Spleen (tissue), 11 donors: Measurements from ENCODE around the gene ORC3. TPM values are rescaled to one million over a fixed set of nuclear protein-coding genes. Genes with fewer than 3 reads are reported as not detected.

Experiments
- DNase-seq: peaks from one replicate; pipeline ENCODE4 v3.0.0-alpha.2; 2020
- H3K27ac ChIP-seq, 8 donors: fragments of 200-600 bp; sonication (generic) in 7 of 8; 1 replicate in 4 of 8; 2 replicates in 4 of 8; pipeline versions ENCODE4 v1.5.0 to v1.8.0; 2016 to 2021; ENCODE audit warnings: inconsistent platforms in 4 of 8, mild to moderate bottlenecking in 4 of 8, moderate library complexity in 1 of 8
- H3K27me3 ChIP-seq, 7 donors: fragments of 200-600 bp; sonication (generic) in 6 of 7; replicated peaks in 1 of 7; 1 replicate in 4 of 7; 2 replicates in 3 of 7; pipeline versions ENCODE4 v1.5.0 to v1.8.0; 2016 to 2021; ENCODE audit warnings: inconsistent platforms in 3 of 7, mild to moderate bottlenecking in 1 of 7
- H3K36me3 ChIP-seq, 6 donors: fragments of 200-600 bp; sonication (generic) in 5 of 6; 1 replicate in 4 of 6; 2 replicates in 2 of 6; pipeline versions ENCODE4 v1.5.0 to v1.8.0; 2016 to 2021; ENCODE audit warnings: inconsistent platforms in 2 of 6
- H3K4me1 ChIP-seq, 6 donors: fragments of 200-600 bp; sonication (generic) in 5 of 6; 1 replicate in 3 of 6; 2 replicates in 3 of 6; pipeline versions ENCODE4 v1.5.0 to v1.8.0; 2016 to 2021; ENCODE audit warnings: inconsistent platforms in 3 of 6
- H3K4me3 ChIP-seq, 8 donors: fragments of 200-600 bp; sonication (generic) in 7 of 8; 1 replicate in 4 of 8; 2 replicates in 4 of 8; pipeline versions ENCODE4 v1.5.0 to v1.8.0; 2016 to 2021; ENCODE audit warnings: inconsistent platforms in 4 of 8, mild to moderate bottlenecking in 4 of 8, moderate library complexity in 2 of 8
- H3K9me3 ChIP-seq, 8 donors: fragments of 200-600 bp; sonication (generic) in 7 of 8; 1 replicate in 4 of 8; 2 replicates in 4 of 8; pipeline versions ENCODE4 v1.5.0 to v1.8.0; 2016 to 2021; ENCODE audit warnings: inconsistent platforms in 4 of 8
- CTCF ChIP-seq, 11 experiments: fragments of 200-600 bp in 7 of 11; fragments of 450-650 bp in 4 of 11; sonication (generic) in 4 of 11; IDR thresholded peaks in 8 of 11; conservative IDR thresholded peaks in 3 of 11; 1 replicate in 7 of 11; 2 replicates in 4 of 11; pipeline versions ENCODE4 v1.4.0 to v1.8.0; 2016 to 2021; ENCODE audit warnings: antibody characterized with exemption in 11 of 11, inconsistent platforms in 4 of 11, mild to moderate bottlenecking in 1 of 11
- POLR2A ChIP-seq, 3 donors: fragments of 450-650 bp; IDR thresholded peaks; one replicate each; pipeline ENCODE4 v1.5.1; 2017; ENCODE audit warnings: antibody characterized with exemption in 3 of 3, mild to moderate bottlenecking in 1 of 3
- POLR2AphosphoS5 ChIP-seq, 3 donors: sonication (generic); formaldehyde crosslinking; IDR thresholded peaks; one replicate each; pipeline ENCODE4 v1.5.1; 2017; ENCODE audit warnings: antibody characterized with exemption in 3 of 3
- WGBS, 5 donors: extraction: QIAGEN DNeasy Blood & Tissue Kit in 3 of 5; methylation state at CpG; one replicate each; pipeline versions ENCODE4 v1.1.5 to v1.1.7; 2013 to 2018; 5-methylcytosine and 5-hydroxymethylcytosine counted together
- intact Hi-C: fragments of 100-400 bp; cut with DNase I; formaldehyde crosslinking; loops from one replicate; pipeline ENCODE4 v1.15.0; 2023; ENCODE audit warnings: low total_unique reads
- polyA plus RNA-seq, 3 donors: library from polyadenylated mRNA; stranded (reverse); fragments of 200-250 nt; gene quantifications; one replicate each; pipeline ENCODE4 v1.2.1, GENCODE V29; 2013
- total RNA-seq, 7 donors: library from RNA; depleted of rRNA in 3 of 7; stranded (reverse); fragments of >200 nt in 3 of 7; fragmentation: NEBNext Ultra II Directional in 4 of 7; extraction: Animal tissue kit (Norgen Biotek cat#: 25700) in 4 of 7; gene quantifications; one replicate each; pipeline versions ENCODE4 v1.1.0 to v1.2.1, GENCODE V29; 2016 to 2021
- donor health status: healthy with polysubstance abuse.
- donor health status: DM: no; HTN: no; CAD: no; lungs with moderate emphysema.
- donor health status: DM: no; HTN: no; CAD: no.
- donor health status: Bipolar disorder and iron deficiency.
- donor health status: healthy.
- donor health status: DM: no; HTN: no; CAD: no.
- donor health status: DM: yes; HTN: yes; CAD: no.

Gene ORC3
- total and polyA plus RNA-seq, 10 donors, result 15.1 to 35.6 (median 20.0) TPM

GRCh38 chr6:87572883-87573282, 17.1 kb upstream of the ORC3 start:
- no peak for DNase-seq
- peaks cover 0 to 34% (median 6%) of the 10 kb centered on the region in 6 donors for H3K36me3 ChIP-seq
- H3K9me3 ChIP-seq, result no peaks in the 10 kb centered on the region
- intact Hi-C loops, result no loop called here
- H3K4me1 ChIP-seq, result peaks cover 5 to 38% (median 24%) of the 10 kb centered on the region in 6 donors
- no peak overlapping the region for H3K27ac ChIP-seq
- TF ChIP-seq CTCF (IDR thresholded peaks at IDR 0.05 in 8 of 11, conservative IDR thresholded peaks at IDR 0.05 in 3 of 11) (no peak), POLR2AphosphoS5 (IDR thresholded peaks at IDR 0.05) (no peak), POLR2A (IDR thresholded peaks at IDR 0.05) (no peak)
- no peak overlapping the region for H3K4me3 ChIP-seq
- WGBS, 5 donors, result 81 to 95% (median 85%) methylated on average over 3 of the region's 3 CpGs
- H3K27me3 ChIP-seq, result no peaks in the 10 kb centered on the region

- DNase-seq, result no peak
- intact Hi-C loops, result no loop called here
- no peaks in the 10 kb centered on the region for H3K9me3 ChIP-seq
- H3K4me1 ChIP-seq, result peaks cover 5 to 40% (median 24%) of the 10 kb centered on the region in 6 donors
- no peak overlapping the region for H3K4me3 ChIP-seq
- TF ChIP-seq POLR2A (IDR thresholded peaks at IDR 0.05) (no peak), CTCF (IDR thresholded peaks at IDR 0.05 in 8 of 11, conservative IDR thresholded peaks at IDR 0.05 in 3 of 11) (no peak), POLR2AphosphoS5 (IDR thresholded peaks at IDR 0.05) (no peak)
- H3K36me3 ChIP-seq, result peaks cover 0 to 28% (median 1%) of the 10 kb centered on the region in 6 donors
- no peaks in the 10 kb centered on the region for H3K27me3 ChIP-seq
- H3K27ac ChIP-seq, result no peak overlapping the region
- WGBS, 5 donors, result 72 to 87% (median 87%) methylated on average over 5 of the region's 5 CpGs
These were observed 16.5 kb upstream of the ORC3 start for GRCh38 chr6:87573307-87574024.

- H3K4me1 ChIP-seq, result peaks cover 5 to 42% (median 24%) of the 10 kb centered on the region in 6 donors
- H3K9me3 ChIP-seq, result no peaks in the 10 kb centered on the region
- no peak overlapping the region for H3K4me3 ChIP-seq
- DNase-seq, result no peak
- H3K27me3 ChIP-seq, result no peaks in the 10 kb centered on the region
- intact Hi-C loops, result no loop called here
- H3K27ac ChIP-seq, result no peak overlapping the region
- peaks cover 0 to 24% (median 0%) of the 10 kb centered on the region in 6 donors for H3K36me3 ChIP-seq
- no peak for TF ChIP-seq POLR2A (IDR thresholded peaks at IDR 0.05)
- no peak for TF ChIP-seq POLR2AphosphoS5 (IDR thresholded peaks at IDR 0.05)
- no peak for TF ChIP-seq CTCF (IDR thresholded peaks at IDR 0.05 in 8 of 11, conservative IDR thresholded peaks at IDR 0.05 in 3 of 11)
- WGBS, 5 donors, result 55 to 65% (median 60%) methylated on average over 2 of the region's 2 CpGs
These were observed 15.6 kb upstream of the ORC3 start for GRCh38 chr6:87574237-87574804.

GRCh38 chr6:87575423-87575822, 14.5 kb upstream of the ORC3 start:
- peaks cover 5 to 42% (median 24%) of the 10 kb centered on the region in 6 donors for H3K4me1 ChIP-seq
- no peak for DNase-seq
- no peaks in the 10 kb centered on the region for H3K9me3 ChIP-seq
- H3K36me3 ChIP-seq, result peaks cover 0 to 33% (median 7%) of the 10 kb centered on the region in 6 donors
- no peak for TF ChIP-seq POLR2AphosphoS5 (IDR thresholded peaks at IDR 0.05)
- no peak for TF ChIP-seq CTCF (IDR thresholded peaks at IDR 0.05 in 8 of 11, conservative IDR thresholded peaks at IDR 0.05 in 3 of 11)
- TF ChIP-seq POLR2A (IDR thresholded peaks at IDR 0.05), result no peak
- no peak overlapping the region for H3K27ac ChIP-seq
- WGBS, 5 donors, result 82 to 98% (median 91%) methylated on average over 2 of the region's 2 CpGs
- H3K4me3 ChIP-seq, result no peak overlapping the region
- intact Hi-C loops, result no loop called here
- no peaks in the 10 kb centered on the region for H3K27me3 ChIP-seq
